HEK293 (cell line): Measurements from ENCODE around the gene CAMK2D.

Experiments used
- KLF17 ChIP-seq: fragments of 450-650 bp; formaldehyde crosslinking; IDR thresholded peaks from 2 replicates; pipeline ENCODE4 v1.5.1; 2016; ENCODE audit warnings: missing biosample characterization, missing genetic modification characterization
- REST ChIP-seq: fragments of 450-650 bp; formaldehyde crosslinking; IDR thresholded peaks from 2 replicates; pipeline ENCODE4 v1.5.1; 2016; ENCODE audit warnings: missing biosample characterization, missing genetic modification characterization
- TRIM28 ChIP-seq: IDR thresholded peaks from 2 replicates; pipeline ENCODE4 v1.6.1; 2011; ENCODE audit warnings: low read length, control low read depth, borderline replicate concordance
- ZBTB1 ChIP-seq: fragments of 450-650 bp; formaldehyde crosslinking; IDR thresholded peaks from 2 replicates; pipeline ENCODE4 v1.5.1; 2016; ENCODE audit warnings: missing biosample characterization, missing genetic modification characterization
- ZFP41 ChIP-seq: fragments of 450-650 bp; formaldehyde crosslinking; IDR thresholded peaks from 2 replicates; pipeline ENCODE4 v1.5.1; 2016; ENCODE audit warnings: missing biosample characterization, missing genetic modification characterization, borderline replicate concordance
- ZNF114 ChIP-seq: fragments of 450-650 bp; formaldehyde crosslinking; IDR thresholded peaks from 2 replicates; pipeline ENCODE4 v1.5.0; 2017; ENCODE audit warnings: missing biosample characterization, missing genetic modification characterization
- ZNF510 ChIP-seq: fragments of 450-650 bp; formaldehyde crosslinking; IDR thresholded peaks from 2 replicates; pipeline ENCODE4 v1.5.1; 2018; ENCODE audit warnings: mild to moderate bottlenecking, missing genetic modification characterization, missing biosample characterization; ENCODE audit not compliant: insufficient replicate concordance
- ZNF549 ChIP-seq: fragments of 450-650 bp; IDR thresholded peaks from 2 replicates; pipeline ENCODE4 v1.5.1; 2018; ENCODE audit warnings: missing biosample characterization, missing genetic modification characterization, mild to moderate bottlenecking, inconsistent platforms, moderate library complexity
- ZNF621 ChIP-seq: fragments of 450-650 bp; formaldehyde crosslinking; IDR thresholded peaks from 2 replicates; pipeline ENCODE4 v1.5.1; 2017; ENCODE audit warnings: missing biosample characterization, missing genetic modification characterization
- ZNF792 ChIP-seq: fragments of 450-650 bp; formaldehyde crosslinking; IDR thresholded peaks from 2 replicates; pipeline ENCODE4 v1.5.1; 2016; ENCODE audit warnings: missing biosample characterization, missing genetic modification characterization
- TF ChIP-seq, protein P1 (sequence below): fragments of 450-650 bp; formaldehyde crosslinking; IDR thresholded peaks from 2 replicates; pipeline ENCODE4 v1.5.1; 2016; ENCODE audit warnings: missing biosample characterization, missing genetic modification characterization
- TF ChIP-seq, protein P2 (sequence below): fragments of 450-650 bp; formaldehyde crosslinking; IDR thresholded peaks from 2 replicates; pipeline ENCODE4 v1.5.1; 2016; ENCODE audit warnings: missing biosample characterization, missing genetic modification characterization, low read depth
- TF ChIP-seq, protein P3 (sequence below): fragments of 450-650 bp; IDR thresholded peaks from 2 replicates; pipeline ENCODE4 v1.5.1; 2018; ENCODE audit warnings: missing biosample characterization, mild to moderate bottlenecking, missing genetic modification characterization

GRCh38 chr4:113727802-113728201 is 33.7 kb downstream of the CAMK2D start:
- TF ChIP-seq, protein P1, sequence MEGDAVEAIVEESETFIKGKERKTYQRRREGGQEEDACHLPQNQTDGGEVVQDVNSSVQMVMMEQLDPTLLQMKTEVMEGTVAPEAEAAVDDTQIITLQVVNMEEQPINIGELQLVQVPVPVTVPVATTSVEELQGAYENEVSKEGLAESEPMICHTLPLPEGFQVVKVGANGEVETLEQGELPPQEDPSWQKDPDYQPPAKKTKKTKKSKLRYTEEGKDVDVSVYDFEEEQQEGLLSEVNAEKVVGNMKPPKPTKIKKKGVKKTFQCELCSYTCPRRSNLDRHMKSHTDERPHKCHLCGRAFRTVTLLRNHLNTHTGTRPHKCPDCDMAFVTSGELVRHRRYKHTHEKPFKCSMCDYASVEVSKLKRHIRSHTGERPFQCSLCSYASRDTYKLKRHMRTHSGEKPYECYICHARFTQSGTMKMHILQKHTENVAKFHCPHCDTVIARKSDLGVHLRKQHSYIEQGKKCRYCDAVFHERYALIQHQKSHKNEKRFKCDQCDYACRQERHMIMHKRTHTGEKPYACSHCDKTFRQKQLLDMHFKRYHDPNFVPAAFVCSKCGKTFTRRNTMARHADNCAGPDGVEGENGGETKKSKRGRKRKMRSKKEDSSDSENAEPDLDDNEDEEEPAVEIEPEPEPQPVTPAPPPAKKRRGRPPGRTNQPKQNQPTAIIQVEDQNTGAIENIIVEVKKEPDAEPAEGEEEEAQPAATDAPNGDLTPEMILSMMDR (tag by site-specific recombination) = no peak
- TF ChIP-seq, protein P2, sequence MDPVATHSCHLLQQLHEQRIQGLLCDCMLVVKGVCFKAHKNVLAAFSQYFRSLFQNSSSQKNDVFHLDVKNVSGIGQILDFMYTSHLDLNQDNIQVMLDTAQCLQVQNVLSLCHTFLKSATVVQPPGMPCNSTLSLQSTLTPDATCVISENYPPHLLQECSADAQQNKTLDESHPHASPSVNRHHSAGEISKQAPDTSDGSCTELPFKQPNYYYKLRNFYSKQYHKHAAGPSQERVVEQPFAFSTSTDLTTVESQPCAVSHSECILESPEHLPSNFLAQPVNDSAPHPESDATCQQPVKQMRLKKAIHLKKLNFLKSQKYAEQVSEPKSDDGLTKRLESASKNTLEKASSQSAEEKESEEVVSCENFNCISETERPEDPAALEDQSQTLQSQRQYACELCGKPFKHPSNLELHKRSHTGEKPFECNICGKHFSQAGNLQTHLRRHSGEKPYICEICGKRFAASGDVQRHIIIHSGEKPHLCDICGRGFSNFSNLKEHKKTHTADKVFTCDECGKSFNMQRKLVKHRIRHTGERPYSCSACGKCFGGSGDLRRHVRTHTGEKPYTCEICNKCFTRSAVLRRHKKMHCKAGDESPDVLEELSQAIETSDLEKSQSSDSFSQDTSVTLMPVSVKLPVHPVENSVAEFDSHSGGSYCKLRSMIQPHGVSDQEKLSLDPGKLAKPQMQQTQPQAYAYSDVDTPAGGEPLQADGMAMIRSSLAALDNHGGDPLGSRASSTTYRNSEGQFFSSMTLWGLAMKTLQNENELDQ (tag by site-specific recombination) = no peak
- TF ChIP-seq ZNF510 (tag by site-specific recombination) (no peak), ZNF792 (tag by site-specific recombination) (no peak), ZNF114 (tag by site-specific recombination) (no peak), ZBTB1 (tag by site-specific recombination) (no peak), ZFP41 (tag by site-specific recombination) (no peak), REST (no peak), ZNF621 (tag by site-specific recombination) (no peak), ZNF549 (tag by site-specific recombination) (no peak), KLF17 (no peak), TRIM28 (no peak)
- TF ChIP-seq, protein P3, sequence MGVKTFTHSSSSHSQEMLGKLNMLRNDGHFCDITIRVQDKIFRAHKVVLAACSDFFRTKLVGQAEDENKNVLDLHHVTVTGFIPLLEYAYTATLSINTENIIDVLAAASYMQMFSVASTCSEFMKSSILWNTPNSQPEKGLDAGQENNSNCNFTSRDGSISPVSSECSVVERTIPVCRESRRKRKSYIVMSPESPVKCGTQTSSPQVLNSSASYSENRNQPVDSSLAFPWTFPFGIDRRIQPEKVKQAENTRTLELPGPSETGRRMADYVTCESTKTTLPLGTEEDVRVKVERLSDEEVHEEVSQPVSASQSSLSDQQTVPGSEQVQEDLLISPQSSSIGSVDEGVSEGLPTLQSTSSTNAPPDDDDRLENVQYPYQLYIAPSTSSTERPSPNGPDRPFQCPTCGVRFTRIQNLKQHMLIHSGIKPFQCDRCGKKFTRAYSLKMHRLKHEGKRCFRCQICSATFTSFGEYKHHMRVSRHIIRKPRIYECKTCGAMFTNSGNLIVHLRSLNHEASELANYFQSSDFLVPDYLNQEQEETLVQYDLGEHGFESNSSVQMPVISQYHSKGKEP (tag by site-specific recombination) = no peak
